ENCODE data around the gene GP1BA. TPM values are rescaled to one million over a fixed set of nuclear protein-coding genes. Genes with fewer than 3 reads are reported as not detected.

The GP1BA gene
- total RNA-seq, 2 donors from 2014 or later, result not detected

GRCh38 chr17:4982305-4982704, 50.2 kb downstream of the GP1BA start:
- TF ChIP-seq CTCF (IDR thresholded peaks at IDR 0.05), result no peak
- Histone ChIP-seq H3K36me3 (peaks cover 53% of the 10 kb centered on the region), H3K9me3 (no peaks in the 10 kb centered on the region), H3K4me1 (peaks cover 0 to 21% of the 10 kb centered on the region in 2 donors), H3K27me3 (no peaks in the 10 kb centered on the region), H3K4me3 (no peak overlapping the region), H3K27ac (no peak overlapping the region)
- no peak for DNase-seq (ENCODE audit: low spot score)

Small RNAs within 50 kb of the gene (microRNA-seq; reads per million reads assigned to microRNA genes)
- gene MIR6864 (ENCODE audit: borderline number of aligned reads in 2 of 2, borderline replicate concordance in 1 of 2) (0 to 0.71 reads per million in 2 donors), gene MIR6865 (ENCODE audit: borderline number of aligned reads in 2 of 2, borderline replicate concordance in 1 of 2) (0 to 1.4 reads per million in 2 donors)

Other genes starting within 250 kb of the GP1BA start
- gene PELP1, start 228.1 kb upstream of the GP1BA start, total RNA-seq, result 10 to 100 TPM; 14.6 to 22.3 TPM
- gene ARRB2, start 221.6 kb upstream of the GP1BA start, total RNA-seq, result 10 to 100 TPM in 1 of 2 donors, 1 to 10 TPM in 1; 9.0 to 22.9 TPM
- 10 to 100 TPM; 25.1 to 31.2 TPM for gene MED11, start 200.8 kb upstream of the GP1BA start, total RNA-seq
- under 1 TPM in 1 of 2 donors, not detected in 1; 0.31 TPM for gene ZMYND15, start 192.4 kb upstream of the GP1BA start, total RNA-seq
- 10 to 100 TPM in 1 of 2 donors, 1 to 10 TPM in 1; 5.2 to 12.4 TPM for gene CXCL16, start 192.3 kb upstream of the GP1BA start, total RNA-seq
- not detected for gene TM4SF5, start 160.4 kb upstream of the GP1BA start, total RNA-seq
- gene VMO1, start 145.9 kb upstream of the GP1BA start, total RNA-seq, result 1 to 10 TPM in 1 of 2 donors, not detected in 1; 3.9 TPM
- gene GLTPD2, start 143.3 kb upstream of the GP1BA start, total RNA-seq, result not detected
- gene PSMB6, start 136.1 kb upstream of the GP1BA start, total RNA-seq, result 100 to 1,000 TPM; 153 to 201 TPM
- 1 to 10 TPM; 5.5 to 6.7 TPM for gene PLD2, start 125.1 kb upstream of the GP1BA start, total RNA-seq
- gene MINK1, start 98.9 kb upstream of the GP1BA start, total RNA-seq, result 10 to 100 TPM; 20.9 to 22.2 TPM
- gene C17orf107, start 32.7 kb upstream of the GP1BA start, total RNA-seq, result 1 to 10 TPM; 1.7 to 4.2 TPM
- gene CHRNE, start 29.2 kb upstream of the GP1BA start, total RNA-seq, result 100 to 1,000 TPM in 1 of 2 donors, 10 to 100 TPM in 1; 49.3 to 167 TPM
- 100 to 1,000 TPM in 1 of 2 donors, 10 to 100 TPM in 1; 99.5 to 188 TPM for gene SLC25A11, start 7.8 kb downstream of the GP1BA start, total RNA-seq
- gene RNF167, start 8.0 kb downstream of the GP1BA start, total RNA-seq, result 10 to 100 TPM; 66.9 to 68.6 TPM
- 100 to 1,000 TPM; 218 to 425 TPM for gene PFN1, start 16.3 kb downstream of the GP1BA start, total RNA-seq
- 100 to 1,000 TPM; 235 to 563 TPM for gene ENO3, start 18.8 kb downstream of the GP1BA start, total RNA-seq
- gene SPAG7, start 35.5 kb downstream of the GP1BA start, total RNA-seq, result 100 to 1,000 TPM in 1 of 2 donors, 10 to 100 TPM in 1; 83.9 to 122 TPM
- gene CAMTA2, start 55.4 kb downstream of the GP1BA start, total RNA-seq, result 10 to 100 TPM; 20.3 to 24.7 TPM
- 1 to 10 TPM; 1.7 to 2.9 TPM for gene INCA1, start 65.2 kb downstream of the GP1BA start, total RNA-seq
- gene KIF1C, start 65.7 kb downstream of the GP1BA start, total RNA-seq, result 100 to 1,000 TPM; 179 to 232 TPM
- gene SLC52A1, start 103.1 kb downstream of the GP1BA start, total RNA-seq, result not detected
- 1 to 10 TPM; 7.2 to 7.4 TPM for gene ZFP3, start 146.2 kb downstream of the GP1BA start, total RNA-seq
- gene ZNF232, start 179.6 kb downstream of the GP1BA start, total RNA-seq, result 1 to 10 TPM; 2.7 to 5.6 TPM
- not detected for gene USP6, start 183.8 kb downstream of the GP1BA start, total RNA-seq

All from right atrium auricular region (tissue), 2 donors.